Nephron progenitor cell (in vitro differentiated cells): ENCODE results near the gene NCKAP5.

Experiments used
- DNase-seq: peaks from one replicate; pipeline ENCODE4 v3.0.0; 2021
- H3K27ac Mint-ChIP-seq: 2 replicates; pipeline ENCODE4 v1.8.0; 2021; ENCODE audit warnings: mild to moderate bottlenecking, moderate library complexity, mixed read lengths
- H3K27me3 Mint-ChIP-seq: 2 replicates; pipeline ENCODE4 v1.8.0; 2021; ENCODE audit warnings: mild to moderate bottlenecking, low read depth, mixed read lengths; ENCODE audit not compliant: poor library complexity
- H3K36me3 Mint-ChIP-seq: 2 replicates; pipeline ENCODE4 v1.8.0; 2021; ENCODE audit warnings: low read depth, mixed read lengths
- H3K4me1 Mint-ChIP-seq: 2 replicates; pipeline ENCODE4 v1.8.0; 2021; ENCODE audit warnings: mixed read lengths
- H3K4me3 Mint-ChIP-seq: 2 replicates; pipeline ENCODE4 v1.8.0; 2021; ENCODE audit warnings: mild to moderate bottlenecking, moderate library complexity, mixed read lengths
- H3K9me3 Mint-ChIP-seq: 2 replicates; pipeline ENCODE4 v1.8.0; 2021; ENCODE audit warnings: mild to moderate bottlenecking, moderate library complexity, mixed read lengths
- CTCF ChIP-seq: fragments of 200-600 bp; sonication (generic); IDR thresholded peaks from 2 replicates; pipeline ENCODE4 v1.5.0; 2021; ENCODE audit warnings: antibody characterized with exemption

The NCKAP5 gene

GRCh38 chr2:133314795-133315194 lies 253.5 kb downstream of the NCKAP5 start:
- no peak for DNase-seq
- Mint-ChIP-seq H3K36me3 (no peaks in the 10 kb centered on the region), H3K4me1 (no peaks in the 10 kb centered on the region), H3K27me3 (peaks cover 2% of the 10 kb centered on the region), H3K4me3 (no peak overlapping the region), H3K27ac (no peak overlapping the region), H3K9me3 (no peaks in the 10 kb centered on the region)
- TF ChIP-seq CTCF, result no peak

DNA sequence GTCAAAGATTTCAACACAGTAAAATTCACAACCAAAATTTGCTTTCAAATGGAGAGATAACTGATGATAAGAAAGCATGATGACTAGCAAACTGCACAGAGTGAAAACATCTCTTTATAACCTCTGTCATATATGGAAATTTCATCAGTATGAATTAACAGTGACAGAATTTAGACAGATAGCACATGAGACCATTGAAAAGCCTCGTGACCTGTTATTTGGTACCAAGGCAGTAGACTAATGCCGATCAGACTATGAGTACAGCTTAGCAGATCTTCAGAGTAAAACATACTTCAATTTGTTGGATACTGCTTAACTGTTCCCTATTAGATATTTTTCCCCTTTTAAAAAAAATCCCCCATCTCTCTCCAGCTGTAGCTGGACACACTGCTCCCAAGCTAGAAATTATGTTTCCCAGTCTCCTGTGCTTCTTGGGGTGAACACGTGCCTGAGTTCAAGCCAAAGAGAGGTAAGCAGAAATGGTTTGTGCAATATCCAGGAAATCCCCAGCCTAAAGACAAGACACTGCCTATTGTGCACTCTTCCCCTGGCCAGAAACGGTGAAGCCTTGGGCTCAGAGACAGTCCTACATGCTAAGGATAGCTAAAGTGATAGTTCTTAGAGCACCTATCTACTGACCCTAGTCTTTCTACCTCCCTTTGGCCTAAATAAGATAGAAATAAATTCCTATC lies 256.1 kb downstream of the NCKAP5 start:
- Mint-ChIP-seq H3K4me3 (no peak overlapping the region), H3K9me3 (peaks cover 3% of the 10 kb centered on the region), H3K4me1 (no peaks in the 10 kb centered on the region), H3K36me3 (no peaks in the 10 kb centered on the region), H3K27me3 (peaks cover 2% of the 10 kb centered on the region), H3K27ac (no peak overlapping the region)
- TF ChIP-seq CTCF, result no peak
- DNase-seq, result no peak

DNA sequence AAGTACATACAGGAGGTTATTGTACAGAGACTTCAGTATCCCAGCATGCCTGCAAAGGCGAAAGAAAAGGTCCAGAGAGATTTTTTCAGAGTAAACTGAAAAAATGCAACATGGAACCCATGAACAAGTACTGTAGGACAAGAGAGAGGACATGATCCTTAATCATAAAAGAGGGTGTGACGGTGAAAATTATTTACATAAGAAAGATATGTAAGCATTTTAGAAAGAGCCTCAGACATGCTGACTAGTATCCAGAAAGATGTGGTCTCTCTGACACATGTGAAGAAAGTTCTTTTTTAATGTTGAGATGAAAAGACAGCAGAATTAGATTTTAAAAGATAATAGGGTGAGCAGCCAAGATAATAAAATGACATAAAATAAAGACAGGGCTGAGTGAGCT lies 262.0 kb downstream of the NCKAP5 start:
- peaks cover 3% of the 10 kb centered on the region for H3K9me3 Mint-ChIP-seq
- DNase-seq, result no peak
- H3K27ac Mint-ChIP-seq, result no peak overlapping the region
- no peaks in the 10 kb centered on the region for H3K4me1 Mint-ChIP-seq
- H3K36me3 Mint-ChIP-seq, result no peaks in the 10 kb centered on the region
- H3K4me3 Mint-ChIP-seq, result no peak overlapping the region
- TF ChIP-seq CTCF, result no peak
- no peaks in the 10 kb centered on the region for H3K27me3 Mint-ChIP-seq

- H3K4me1 Mint-ChIP-seq, result no peaks in the 10 kb centered on the region
- no peaks in the 10 kb centered on the region for H3K36me3 Mint-ChIP-seq
- H3K27me3 Mint-ChIP-seq, result no peaks in the 10 kb centered on the region
- DNase-seq, result no peak
- no peak overlapping the region for H3K4me3 Mint-ChIP-seq
- no peak for TF ChIP-seq CTCF
- H3K9me3 Mint-ChIP-seq, result peaks cover 3% of the 10 kb centered on the region
- H3K27ac Mint-ChIP-seq, result no peak overlapping the region
Measured at GRCh38 chr2:133304344-133304743, 263.9 kb downstream of the NCKAP5 start.

GRCh38 chr2:133303150-133303549 lies 265.1 kb downstream of the NCKAP5 start:
- H3K27ac Mint-ChIP-seq, result no peak overlapping the region
- H3K4me1 Mint-ChIP-seq, result no peaks in the 10 kb centered on the region
- H3K9me3 Mint-ChIP-seq, result peaks cover 3% of the 10 kb centered on the region
- no peak for DNase-seq
- no peak for TF ChIP-seq CTCF
- H3K36me3 Mint-ChIP-seq, result no peaks in the 10 kb centered on the region
- no peaks in the 10 kb centered on the region for H3K27me3 Mint-ChIP-seq
- H3K4me3 Mint-ChIP-seq, result no peak overlapping the region

- H3K36me3 Mint-ChIP-seq, result no peaks in the 10 kb centered on the region
- TF ChIP-seq CTCF, result no peak
- H3K9me3 Mint-ChIP-seq, result no peaks in the 10 kb centered on the region
- H3K27me3 Mint-ChIP-seq, result peaks cover 4% of the 10 kb centered on the region
- no peak overlapping the region for H3K27ac Mint-ChIP-seq
- H3K4me3 Mint-ChIP-seq, result no peak overlapping the region
- peaks cover 11% of the 10 kb centered on the region for H3K4me1 Mint-ChIP-seq
- no peak for DNase-seq
Measured at GRCh38 chr2:133296401-133296800, 271.9 kb downstream of the NCKAP5 start.
